Keratinocyte (primary cell): ENCODE measurements around the gene MET. TPM values are rescaled to one million over a fixed set of nuclear protein-coding genes. Genes with fewer than 3 reads are reported as not detected.

Experiments used
- DNase-seq: peaks from one replicate; pipeline ENCODE4 v3.0.0-alpha.2; 2011; ENCODE audit warnings: low read depth, missing footprints, low spot score
- FAIRE-seq: peaks from 2 replicates; lab custom pipeline; 2011; peaks lifted over from hg19 to GRCh38; lab: Jason Lieb, UNC
- H2AFZ ChIP-seq: 2 replicates; pipeline ENCODE4 v1.6.0; 2012; ENCODE audit warnings: low read length, control low read depth, inconsistent platforms; ENCODE audit not compliant: control insufficient read depth
- H3K27ac ChIP-seq: 2 replicates; pipeline ENCODE4 v1.5.1; 2011; ENCODE audit warnings: low read length; ENCODE audit not compliant: control insufficient read depth, insufficient read depth
- H3K27me3 ChIP-seq: 3 replicates; pipeline ENCODE4 v1.6.0; 2011; ENCODE audit warnings: low read length; ENCODE audit not compliant: control insufficient read depth, insufficient read depth; ENCODE audit errors: extremely low read depth
- H3K36me3 ChIP-seq, 2 experiments: 2 replicates in 1 of 2; 3 replicates in 1 of 2; pipeline ENCODE4 v1.5.1; 2011; ENCODE audit warnings: low read length in 2 of 2, mild to moderate bottlenecking in 1 of 2; ENCODE audit not compliant: control insufficient read depth in 2 of 2, insufficient read depth in 2 of 2; ENCODE audit errors: extremely low read depth in 1 of 2
- H3K4me1 ChIP-seq: 3 replicates; pipeline ENCODE4 v1.5.1; 2011; ENCODE audit warnings: low read length; ENCODE audit not compliant: control insufficient read depth, insufficient read depth; ENCODE audit errors: extremely low read depth
- H3K4me2 ChIP-seq: 3 replicates; pipeline ENCODE4 v1.6.0; 2011; ENCODE audit warnings: low read depth, low read length; ENCODE audit not compliant: control insufficient read depth, insufficient read depth; ENCODE audit errors: extremely low read depth
- H3K4me3 ChIP-seq, 3 experiments: fragments of 200-600 bp in 1 of 3; sonication (generic) in 1 of 3; 2 replicates in 2 of 3; 3 replicates in 1 of 3; pipeline ENCODE4 v1.5.1; 2011 to 2016; ENCODE audit warnings: low read length in 3 of 3, mild to moderate bottlenecking in 3 of 3, control low read depth in 2 of 3, inconsistent platforms in 1 of 3, low read depth in 1 of 3, mixed read lengths in 1 of 3, mixed run types in 1 of 3, moderate library complexity in 1 of 3; ENCODE audit not compliant: control insufficient read depth in 2 of 3, insufficient read depth in 2 of 3; ENCODE audit errors: extremely low read depth in 1 of 3
- H3K79me2 ChIP-seq: 2 replicates; pipeline ENCODE4 v1.6.0; 2012; ENCODE audit warnings: low read length; ENCODE audit not compliant: control insufficient read depth, insufficient read depth
- H3K9ac ChIP-seq: 3 replicates; pipeline ENCODE4 v1.6.0; 2011; ENCODE audit warnings: low read length; ENCODE audit not compliant: control insufficient read depth, insufficient read depth; ENCODE audit errors: extremely low read depth
- H3K9me1 ChIP-seq: 3 replicates; pipeline ENCODE4 v1.6.0; 2011; ENCODE audit warnings: low read length; ENCODE audit not compliant: control insufficient read depth, insufficient read depth; ENCODE audit errors: extremely low read depth
- H3K9me3 ChIP-seq: 2 replicates; pipeline ENCODE4 v1.5.1; 2012; ENCODE audit warnings: low read depth, low read length; ENCODE audit not compliant: control insufficient read depth
- H4K20me1 ChIP-seq: 3 replicates; pipeline ENCODE4 v1.6.0; 2011; ENCODE audit warnings: low read length; ENCODE audit not compliant: control insufficient read depth, insufficient read depth; ENCODE audit errors: extremely low read depth
- EZH2 ChIP-seq: IDR thresholded peaks from one replicate; pipeline ENCODE4 v1.6.1; 2012; ENCODE audit warnings: inconsistent platforms, mild to moderate bottlenecking, low read length, moderate library complexity
- dilution Hi-C: fragments of 300-500 bp; cut with MboI; formaldehyde crosslinking; loops from one replicate; pipeline ENCODE4 v1.7.0; 2020; ENCODE audit warnings: low sequenced_read_pairs; ENCODE audit not compliant: extremely low pct_ligation_motif_present
- polyA plus RNA-seq, 5 experiments: library from polyadenylated mRNA; depleted of rRNA in 3 of 5; stranded (reverse) in 3 of 5; stranded (forward) in 1 of 5; unstranded in 1 of 5; fragments of >200 nt; gene quantifications; 1 replicate in 1 of 5; 2 replicates in 3 of 5; 3 replicates in 1 of 5; pipeline versions ENCODE4 v1.2.1 to v1.2.3, GENCODE V29; 2011 to 2012; ENCODE audit warnings: missing spikeins in 2 of 5, low read depth in 1 of 5, low replicate concordance in 1 of 5
- TF ChIP-seq, protein P1 (sequence below), 3 experiments: IDR thresholded peaks in 1 of 3; conservative IDR thresholded peaks in 1 of 3; optimal IDR thresholded peaks in 1 of 3; 2 replicates in 2 of 3; 3 replicates in 1 of 3; pipeline versions ENCODE3 to v1.5.1; 2011; ENCODE audit warnings: low read length in 3 of 3, mild to moderate bottlenecking in 3 of 3, moderate library complexity in 2 of 3, control low read depth in 1 of 3, inconsistent platforms in 1 of 3; ENCODE audit not compliant: insufficient read depth in 2 of 3; ENCODE audit errors: extremely low read depth in 1 of 3

Gene MET
- polyA plus RNA-seq, 1 donor (not counting 4 experiments of a cell fraction or from before 2014, with no cell fraction given): 117 TPM

- Histone ChIP-seq H3K9me1 (no peaks in the 10 kb centered on the region), H3K79me2 (no peaks in the 10 kb centered on the region), H3K27ac (no peak overlapping the region), H4K20me1 (no peaks in the 10 kb centered on the region), H3K4me3 (no peak overlapping the region), H3K4me2 (no peak overlapping the region), H3K27me3 (no peaks in the 10 kb centered on the region), H3K9me3 (no peaks in the 10 kb centered on the region), H3K9ac (no peak overlapping the region), H3K4me1 (peaks cover under 1% of the 10 kb centered on the region), H2AFZ (no peak overlapping the region), H3K36me3 (peaks cover 24 to 43% of the 10 kb centered on the region in 2 experiments)
- FAIRE-seq: no peak
- DNase-seq: no peak
- no peak for TF ChIP-seq EZH2
- TF ChIP-seq, protein P1, sequence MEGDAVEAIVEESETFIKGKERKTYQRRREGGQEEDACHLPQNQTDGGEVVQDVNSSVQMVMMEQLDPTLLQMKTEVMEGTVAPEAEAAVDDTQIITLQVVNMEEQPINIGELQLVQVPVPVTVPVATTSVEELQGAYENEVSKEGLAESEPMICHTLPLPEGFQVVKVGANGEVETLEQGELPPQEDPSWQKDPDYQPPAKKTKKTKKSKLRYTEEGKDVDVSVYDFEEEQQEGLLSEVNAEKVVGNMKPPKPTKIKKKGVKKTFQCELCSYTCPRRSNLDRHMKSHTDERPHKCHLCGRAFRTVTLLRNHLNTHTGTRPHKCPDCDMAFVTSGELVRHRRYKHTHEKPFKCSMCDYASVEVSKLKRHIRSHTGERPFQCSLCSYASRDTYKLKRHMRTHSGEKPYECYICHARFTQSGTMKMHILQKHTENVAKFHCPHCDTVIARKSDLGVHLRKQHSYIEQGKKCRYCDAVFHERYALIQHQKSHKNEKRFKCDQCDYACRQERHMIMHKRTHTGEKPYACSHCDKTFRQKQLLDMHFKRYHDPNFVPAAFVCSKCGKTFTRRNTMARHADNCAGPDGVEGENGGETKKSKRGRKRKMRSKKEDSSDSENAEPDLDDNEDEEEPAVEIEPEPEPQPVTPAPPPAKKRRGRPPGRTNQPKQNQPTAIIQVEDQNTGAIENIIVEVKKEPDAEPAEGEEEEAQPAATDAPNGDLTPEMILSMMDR (optimal IDR thresholded peaks at IDR 0.05 in 1 of 3, IDR thresholded peaks at IDR 0.05 in 1 of 3, conservative IDR thresholded peaks at IDR 0.05 in 1 of 3; ENCODE audit: extremely low read depth in 1 of 3, insufficient read depth in 2 of 3, low read length in 3 of 3): no peak
- dilution Hi-C loops: no loop called here
These were observed 115.9 kb downstream of the MET start for GRCh38 chr7:116787881-116788280.

GRCh38 chr7:116788572-116789197 lies 116.7 kb downstream of the MET start:
- no peak overlapping the region for H3K27ac ChIP-seq
- FAIRE-seq: no peak
- dilution Hi-C loops: no loop called here

More at GRCh38 chr7:116788572-116789197, 116.7 kb downstream of the MET start:
- H3K9me1 ChIP-seq: no peaks in the 10 kb centered on the region
- H3K79me2 ChIP-seq: no peaks in the 10 kb centered on the region
- no peak overlapping the region for H3K4me3 ChIP-seq
- TF ChIP-seq EZH2: no peak
- TF ChIP-seq, protein P1 (optimal IDR thresholded peaks at IDR 0.05 in 1 of 3, IDR thresholded peaks at IDR 0.05 in 1 of 3, conservative IDR thresholded peaks at IDR 0.05 in 1 of 3; ENCODE audit: extremely low read depth in 1 of 3, insufficient read depth in 2 of 3, low read length in 3 of 3): no peak
- H3K36me3 ChIP-seq: peaks cover 22 to 40% of the 10 kb centered on the region in 2 experiments
- no peak for DNase-seq
- no peaks in the 10 kb centered on the region for H3K27me3 ChIP-seq
- H3K9me3 ChIP-seq: no peaks in the 10 kb centered on the region
- no peak overlapping the region for H3K4me2 ChIP-seq
- no peak overlapping the region for H3K9ac ChIP-seq
- no peaks in the 10 kb centered on the region for H4K20me1 ChIP-seq
- H2AFZ ChIP-seq: no peak overlapping the region
- H3K4me1 ChIP-seq: no peaks in the 10 kb centered on the region
